ENCODE measurements around the gene HINT3.

DNA sequence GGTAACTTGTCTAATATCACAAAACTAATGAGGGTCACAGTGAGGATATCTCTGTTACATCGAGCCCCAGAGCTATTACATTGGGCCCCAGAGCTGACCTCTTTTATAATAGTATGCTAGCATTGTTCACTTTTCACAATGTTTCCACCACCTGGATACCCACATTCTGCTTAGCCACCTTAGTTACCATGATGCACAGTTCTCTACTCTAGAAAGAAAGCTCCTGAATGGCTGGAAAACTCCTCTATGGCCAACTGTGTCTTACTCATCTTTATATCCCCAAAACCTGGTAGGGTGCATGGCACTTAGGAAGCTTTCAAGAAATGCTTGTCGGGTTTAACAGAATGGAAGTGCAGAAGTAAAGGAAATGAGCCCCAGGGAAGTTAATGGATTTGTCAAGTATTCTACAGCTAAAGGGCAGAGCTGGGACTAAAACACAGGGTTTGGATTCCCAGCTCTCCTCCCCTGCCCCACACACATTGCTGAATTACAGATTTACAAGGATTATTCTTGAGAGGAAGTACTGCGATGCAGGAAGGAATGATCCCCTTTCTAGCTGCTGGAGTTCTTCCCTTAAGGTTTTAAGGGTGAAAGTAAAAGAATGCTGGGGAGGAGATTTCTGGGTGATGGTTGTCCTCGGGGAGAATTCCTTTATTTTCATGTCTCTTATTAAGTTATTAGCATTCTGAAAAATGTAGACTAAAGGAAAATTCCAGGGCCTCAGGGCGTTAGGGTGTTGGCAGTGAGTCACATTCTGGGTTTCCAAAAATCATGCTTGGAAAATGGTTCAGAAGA is 16.1 kb upstream of the HINT3 start:
- TF ChIP-seq CTCF (IDR thresholded peaks at IDR 0.05; ENCODE audit: insufficient read depth, low read length, poor library complexity, severe bottlenecking), result no peak
- TF ChIP-seq EZH2phosphoT487 (conservative IDR thresholded peaks at IDR 0.05; ENCODE audit: low read length), result no peak
